Sigmoid colon (tissue), 7 donors: ENCODE measurements around the gene KRTAP19-8. TPM values are rescaled to one million over a fixed set of nuclear protein-coding genes. Genes with fewer than 3 reads are reported as not detected.

ENCODE experiments used
- DNase-seq: peaks from one replicate; pipeline ENCODE4 v3.0.0-alpha.2; 2019
- H3K27ac ChIP-seq, 4 donors: fragments of 200-600 bp; sonication (generic); one replicate each; pipeline ENCODE4 v1.5.1; 2016 to 2019; ENCODE audit warnings: mild to moderate bottlenecking in 1 of 4
- H3K27me3 ChIP-seq, 3 donors: fragments of 200-600 bp; sonication (generic); one replicate each; pipeline ENCODE4 v1.5.1; 2019; ENCODE audit warnings: mild to moderate bottlenecking in 1 of 3
- H3K36me3 ChIP-seq, 4 donors: fragments of 200-600 bp; sonication (generic); one replicate each; pipeline ENCODE4 v1.5.1; 2016 to 2019
- H3K4me1 ChIP-seq, 4 donors: fragments of 200-600 bp; sonication (generic); one replicate each; pipeline ENCODE4 v1.5.1; 2017 to 2019
- H3K4me3 ChIP-seq, 4 donors: fragments of 200-600 bp; sonication (generic); one replicate each; pipeline ENCODE4 v1.5.1; 2017 to 2019; ENCODE audit warnings: mild to moderate bottlenecking in 2 of 4, moderate library complexity in 1 of 4
- H3K9me3 ChIP-seq, 4 donors: fragments of 200-600 bp in 3 of 4; sonication (generic) in 3 of 4; one replicate each; pipeline versions ENCODE4 v1.5.1 to v1.6.1; 2013 to 2019
- EP300 ChIP-seq, 4 donors: sonication (generic); formaldehyde crosslinking; IDR thresholded peaks; one replicate each; pipeline ENCODE4 v1.6.1; 2017; ENCODE audit warnings: antibody characterized with exemption in 4 of 4
- POLR2A ChIP-seq, 2 donors: fragments of 450-650 bp; IDR thresholded peaks; one replicate each; pipeline ENCODE4 v1.6.1; 2016; ENCODE audit warnings: antibody characterized with exemption in 2 of 2, mild to moderate bottlenecking in 2 of 2, moderate library complexity in 2 of 2
- POLR2AphosphoS5 ChIP-seq, 4 donors: sonication (generic); formaldehyde crosslinking; IDR thresholded peaks; one replicate each; pipeline ENCODE4 v1.6.1; 2017; ENCODE audit warnings: antibody characterized with exemption in 4 of 4
- WGBS, 2 donors: extraction: QIAGEN DNeasy Blood & Tissue Kit; methylation state at CpG; one replicate each; pipeline ENCODE4 v1.1.7; 2013; 5-methylcytosine and 5-hydroxymethylcytosine counted together
- intact Hi-C: fragments of 100-400 bp; cut with DNase I; formaldehyde crosslinking; loops from one replicate; pipeline ENCODE4 v1.15.1; 2023
- polyA plus RNA-seq, 3 donors: library from polyadenylated mRNA; stranded (reverse); fragments of 200-250 nt; gene quantifications; one replicate each; pipeline ENCODE4 v1.2.3, GENCODE V29; 2013
- total RNA-seq, 4 donors: library from RNA; depleted of rRNA; stranded (reverse); fragments of >200 nt; gene quantifications; one replicate each; pipeline ENCODE4 v1.1.0, GENCODE V29; 2016
- TF ChIP-seq, protein P1 (sequence below), 4 experiments: fragments of 450-650 bp in 3 of 4; fragments of 200-600 bp in 1 of 4; IDR thresholded peaks; one replicate each; pipeline ENCODE4 v1.5.1; 2016 to 2019; ENCODE audit warnings: antibody characterized with exemption in 4 of 4, mild to moderate bottlenecking in 3 of 4, moderate library complexity in 2 of 4
- donor health status: healthy with polysubstance abuse.
- donor health status: Bipolar disorder and iron deficiency.
- donor health status: healthy.

Gene KRTAP19-8
- total and polyA plus RNA-seq, 7 donors = not detected

DNA sequence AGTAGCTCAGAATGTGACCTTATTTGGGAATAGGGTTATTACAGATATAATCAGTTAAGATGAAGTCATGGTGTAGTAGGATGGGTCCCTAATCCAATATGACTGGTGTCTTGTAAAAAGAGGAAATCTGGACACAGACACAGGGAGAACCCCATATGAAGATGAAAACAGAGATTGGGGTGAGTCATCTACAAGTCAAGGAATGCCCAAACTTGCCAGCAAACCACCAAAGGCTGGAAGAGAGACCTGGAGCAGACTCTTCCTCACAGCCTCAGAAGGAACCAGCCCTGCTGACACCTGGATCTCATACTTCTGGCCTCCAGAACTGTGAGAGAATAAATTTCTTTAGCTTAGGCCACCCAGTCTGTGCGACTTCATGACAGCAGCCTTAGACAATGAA is 29.9 kb downstream of the KRTAP19-8 start:
- no peaks in the 10 kb centered on the region for H3K9me3 ChIP-seq
- no peak for DNase-seq
- no peaks in the 10 kb centered on the region for H3K36me3 ChIP-seq

DNA sequence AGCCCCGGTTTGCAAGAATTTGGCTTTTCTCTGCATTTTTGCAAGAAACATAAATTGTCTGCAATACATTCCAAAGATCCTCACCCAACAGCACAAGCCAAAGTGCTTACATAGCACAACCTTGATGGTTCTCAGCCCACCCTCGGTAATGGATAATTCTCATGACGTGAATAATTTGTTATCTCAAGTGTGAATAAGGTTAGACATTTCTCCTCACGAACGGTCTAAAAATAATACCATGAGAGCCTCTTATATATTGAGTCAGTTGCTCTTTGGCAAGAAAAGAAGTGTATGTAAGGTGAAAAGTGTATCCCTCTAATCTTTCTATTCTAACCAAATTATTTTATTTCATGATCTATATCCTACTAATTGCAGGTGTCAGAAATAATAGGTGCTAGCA is 33.3 kb downstream of the KRTAP19-8 start:
- TF ChIP-seq, protein P1, sequence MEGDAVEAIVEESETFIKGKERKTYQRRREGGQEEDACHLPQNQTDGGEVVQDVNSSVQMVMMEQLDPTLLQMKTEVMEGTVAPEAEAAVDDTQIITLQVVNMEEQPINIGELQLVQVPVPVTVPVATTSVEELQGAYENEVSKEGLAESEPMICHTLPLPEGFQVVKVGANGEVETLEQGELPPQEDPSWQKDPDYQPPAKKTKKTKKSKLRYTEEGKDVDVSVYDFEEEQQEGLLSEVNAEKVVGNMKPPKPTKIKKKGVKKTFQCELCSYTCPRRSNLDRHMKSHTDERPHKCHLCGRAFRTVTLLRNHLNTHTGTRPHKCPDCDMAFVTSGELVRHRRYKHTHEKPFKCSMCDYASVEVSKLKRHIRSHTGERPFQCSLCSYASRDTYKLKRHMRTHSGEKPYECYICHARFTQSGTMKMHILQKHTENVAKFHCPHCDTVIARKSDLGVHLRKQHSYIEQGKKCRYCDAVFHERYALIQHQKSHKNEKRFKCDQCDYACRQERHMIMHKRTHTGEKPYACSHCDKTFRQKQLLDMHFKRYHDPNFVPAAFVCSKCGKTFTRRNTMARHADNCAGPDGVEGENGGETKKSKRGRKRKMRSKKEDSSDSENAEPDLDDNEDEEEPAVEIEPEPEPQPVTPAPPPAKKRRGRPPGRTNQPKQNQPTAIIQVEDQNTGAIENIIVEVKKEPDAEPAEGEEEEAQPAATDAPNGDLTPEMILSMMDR (IDR thresholded peaks at IDR 0.05) = no peak
- TF ChIP-seq POLR2A (IDR thresholded peaks at IDR 0.05) = no peak
- TF ChIP-seq POLR2AphosphoS5 (IDR thresholded peaks at IDR 0.05) = no peak
- TF ChIP-seq EP300 (IDR thresholded peaks at IDR 0.05) = no peak
- Histone ChIP-seq H3K4me3 (no peak overlapping the region), H3K9me3 (no peaks in the 10 kb centered on the region), H3K27ac (no peak overlapping the region), H3K4me1 (no peaks in the 10 kb centered on the region), H3K27me3 (no peaks in the 10 kb centered on the region), H3K36me3 (no peaks in the 10 kb centered on the region)
- intact Hi-C loops = no loop called here
- no peak for DNase-seq
- 84 to 92% methylated on average over 5 of the region's 5 CpGs for whole genome bisulfite sequencing, 2 donors

More for the DNA sequence above, 29.9 kb downstream of the KRTAP19-8 start:
- H3K27ac ChIP-seq = no peak overlapping the region
- no peak overlapping the region for H3K4me3 ChIP-seq
- no peaks in the 10 kb centered on the region for H3K27me3 ChIP-seq
- H3K4me1 ChIP-seq = no peaks in the 10 kb centered on the region
- TF ChIP-seq POLR2AphosphoS5 (IDR thresholded peaks at IDR 0.05) = no peak
- TF ChIP-seq EP300 (IDR thresholded peaks at IDR 0.05) = no peak
- TF ChIP-seq, protein P1 (IDR thresholded peaks at IDR 0.05) = no peak
- 86 to 91% methylated on average over 1 of the region's 1 CpG for WGBS, 2 donors
- intact Hi-C loops = no loop called here

DNA sequence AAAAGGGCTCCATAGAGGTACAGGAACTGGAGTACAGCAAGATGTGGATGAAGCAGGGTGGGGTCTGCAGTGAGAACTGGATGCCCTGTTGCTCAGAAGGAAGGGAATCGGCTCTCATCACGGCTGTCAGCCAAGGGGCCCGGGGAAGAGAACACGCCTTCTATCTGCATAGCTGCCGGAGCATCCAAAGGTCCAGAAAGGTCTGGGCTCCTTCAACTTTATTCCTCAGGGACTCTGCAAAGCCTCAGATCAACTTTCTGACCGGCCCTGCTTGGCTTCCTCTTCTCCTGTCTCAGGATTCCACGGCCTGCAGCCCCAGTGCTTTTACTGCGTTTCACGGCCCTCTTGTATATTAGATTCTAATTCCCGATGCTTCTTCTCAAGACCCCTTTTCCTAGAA is 34.8 kb downstream of the KRTAP19-8 start:
- 83 to 87% methylated on average over 10 of the region's 10 CpGs for WGBS, 2 donors
- intact Hi-C loops = no loop called here
- H3K27me3 ChIP-seq = no peaks in the 10 kb centered on the region
- TF ChIP-seq, protein P1 (IDR thresholded peaks at IDR 0.05) = no peak
- TF ChIP-seq POLR2AphosphoS5 (IDR thresholded peaks at IDR 0.05) = no peak
- no peak for TF ChIP-seq POLR2A (IDR thresholded peaks at IDR 0.05)
- no peak for TF ChIP-seq EP300 (IDR thresholded peaks at IDR 0.05)
- H3K4me1 ChIP-seq = no peaks in the 10 kb centered on the region
- no peak overlapping the region for H3K27ac ChIP-seq
- no peak for DNase-seq
- no peak overlapping the region for H3K4me3 ChIP-seq
- H3K36me3 ChIP-seq = no peaks in the 10 kb centered on the region
- no peaks in the 10 kb centered on the region for H3K9me3 ChIP-seq

DNA sequence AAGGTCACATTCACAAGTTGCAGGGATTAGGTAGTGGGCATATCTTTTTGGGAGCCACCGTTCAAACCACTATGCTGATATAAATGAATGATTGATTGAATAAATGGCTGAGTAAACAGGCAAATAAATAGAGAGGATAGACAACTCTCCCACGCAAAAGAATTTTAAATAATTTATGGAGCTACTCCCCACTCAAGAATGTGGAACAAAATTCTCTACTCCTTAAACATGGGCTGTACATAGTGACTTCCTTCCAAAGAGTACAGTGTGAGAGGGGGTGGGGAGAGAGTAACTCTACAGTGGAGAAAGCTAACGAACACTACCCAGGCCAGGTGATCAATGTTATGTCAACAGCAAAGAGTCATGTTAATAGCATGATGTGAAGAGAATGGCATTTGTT is 40.7 kb downstream of the KRTAP19-8 start:
- intact Hi-C loops = no loop called here
- H3K27ac ChIP-seq = no peak overlapping the region

DNA sequence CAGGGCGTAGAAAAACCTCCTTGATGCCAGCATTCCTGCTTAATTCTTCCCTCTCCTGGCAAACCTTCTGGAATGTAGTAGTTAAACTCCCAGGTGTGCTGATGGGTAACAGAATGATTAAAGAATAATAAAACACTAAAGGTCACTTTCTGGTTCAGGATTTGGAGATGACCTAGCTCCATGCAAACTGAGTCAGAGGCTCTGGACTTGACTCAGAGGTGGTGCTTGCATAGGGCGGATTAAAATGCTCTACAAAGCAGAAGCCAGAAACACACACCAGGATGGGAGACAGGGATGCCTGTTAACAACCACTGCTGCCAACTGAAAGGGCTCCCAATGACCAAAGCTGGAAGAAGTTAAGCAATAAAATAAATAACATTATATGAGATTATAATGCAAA is 41.5 kb downstream of the KRTAP19-8 start:
- no peaks in the 10 kb centered on the region for H3K4me1 ChIP-seq
- no peaks in the 10 kb centered on the region for H3K27me3 ChIP-seq
- 56 to 78% methylated on average over 2 of the region's 2 CpGs for WGBS, 2 donors
- no peak overlapping the region for H3K4me3 ChIP-seq
- H3K36me3 ChIP-seq = no peaks in the 10 kb centered on the region
- no peak for DNase-seq
- H3K27ac ChIP-seq = no peak overlapping the region
- TF ChIP-seq EP300 (IDR thresholded peaks at IDR 0.05) (no peak), POLR2A (IDR thresholded peaks at IDR 0.05) (no peak), POLR2AphosphoS5 (IDR thresholded peaks at IDR 0.05) (no peak)
- TF ChIP-seq, protein P1 (IDR thresholded peaks at IDR 0.05) = no peak
- no peaks in the 10 kb centered on the region for H3K9me3 ChIP-seq
- intact Hi-C loops = no loop called here

More for the DNA sequence above, 40.7 kb downstream of the KRTAP19-8 start:
- H3K4me1 ChIP-seq = no peaks in the 10 kb centered on the region
- no peaks in the 10 kb centered on the region for H3K9me3 ChIP-seq
- no peak for DNase-seq
- H3K27me3 ChIP-seq = no peaks in the 10 kb centered on the region
- 42 to 52% methylated on average over 3 of the region's 3 CpGs for WGBS, 2 donors
- H3K36me3 ChIP-seq = no peaks in the 10 kb centered on the region
- TF ChIP-seq, protein P1 (IDR thresholded peaks at IDR 0.05) = no peak
- TF ChIP-seq POLR2A (IDR thresholded peaks at IDR 0.05) (no peak), EP300 (IDR thresholded peaks at IDR 0.05) (no peak), POLR2AphosphoS5 (IDR thresholded peaks at IDR 0.05) (no peak)
- H3K4me3 ChIP-seq = no peak overlapping the region
